GM12878 (cell line): ENCODE results near the gene DCTN5. TPM values are rescaled to one million over a fixed set of nuclear protein-coding genes. Genes with fewer than 3 reads are reported as not detected.

Source experiments
- ATAC-seq: fragments of 200-7000 bp; cut with Tn5 transposase; 3 replicates; pipeline ENCODE4 v1.9.1; 2020; ENCODE audit warnings: mild to moderate bottlenecking, moderate library complexity
- BruUV-seq: library from RNA; stranded (reverse); fragments of 400-500 nt; replicated peaks from 2 replicates; lab custom pipeline; 2021; lab: Mats Ljungman, UMichigan
- CTCF ChIA-PET: fragments of 300-600 bp; sonication (Branson Sonifier 250); formaldehyde crosslinking; extraction: SDS; loops from one replicate; lab custom pipeline; 2021; ENCODE audit warnings: inconsistent platforms; lab: Yijun Ruan, JAX
- POLR2A ChIA-PET: fragments of 350-600 bp; formaldehyde crosslinking; extraction: SDS; loops from one replicate; lab custom pipeline; 2021; ENCODE audit warnings: inconsistent platforms; lab: Charles Lee
- RAD21 ChIA-PET: fragments of 300-600 bp; sonication (Branson Sonifier 250); formaldehyde crosslinking; loops from one replicate; lab custom pipeline; 2023; ENCODE audit warnings: antibody characterized with exemption; ENCODE audit not compliant: unreplicated experiment; lab: Charles Lee
- SMC1A ChIA-PET: fragments of 300-600 bp; sonication (Branson Sonifier 250); formaldehyde crosslinking; loops from one replicate; lab custom pipeline; 2023; ENCODE audit not compliant: unreplicated experiment, uncharacterized antibody; lab: Charles Lee
- DNase-seq: peaks from one replicate; pipeline ENCODE4 v3.0.0-alpha.2; 2011; ENCODE audit warnings: low read depth, low spot score
- FAIRE-seq: peaks from 3 replicates; lab custom pipeline; 2011; peaks lifted over from hg19 to GRCh38; lab: Jason Lieb, UNC
- H2AFZ ChIP-seq: 2 replicates; pipeline ENCODE4 v1.6.0; 2011; ENCODE audit warnings: low read depth, low read length, control low read depth; ENCODE audit not compliant: control insufficient read depth
- H3K27ac ChIP-seq: 2 replicates; pipeline ENCODE4 v1.5.1; 2011; ENCODE audit warnings: control low read depth; ENCODE audit not compliant: control insufficient read depth, insufficient read depth
- H3K27me3 ChIP-seq, 2 experiments: replicated peaks in 1 of 2; 2 replicates each; pipeline versions ENCODE4 v1.6.0 to v1.6.1; 2011; ENCODE audit warnings: low read length in 1 of 2; ENCODE audit not compliant: control insufficient read depth in 2 of 2, insufficient read depth in 2 of 2
- H3K36me3 ChIP-seq, 2 experiments: 2 replicates each; pipeline ENCODE4 v1.5.1; 2011; ENCODE audit warnings: low read length in 1 of 2; ENCODE audit not compliant: control insufficient read depth in 2 of 2, insufficient read depth in 2 of 2
- H3K4me1 ChIP-seq: 2 replicates; pipeline ENCODE4 v1.6.1; 2011; ENCODE audit warnings: mild to moderate bottlenecking, low read length, moderate library complexity, mixed read lengths; ENCODE audit not compliant: control insufficient read depth, insufficient read depth
- H3K4me2 ChIP-seq: 2 replicates; pipeline ENCODE4 v1.6.0; 2011; ENCODE audit warnings: control low read depth; ENCODE audit not compliant: control insufficient read depth, insufficient read depth
- H3K4me3 ChIP-seq: fragments of 200-600 bp; sonication (generic); 2 replicates; pipeline ENCODE4 v1.5.1; 2016
- H3K79me2 ChIP-seq: 2 replicates; pipeline ENCODE4 v1.6.0; 2011; ENCODE audit warnings: low read length; ENCODE audit not compliant: control insufficient read depth, insufficient read depth
- H3K9ac ChIP-seq: 2 replicates; pipeline ENCODE4 v1.8.0; 2011; ENCODE audit warnings: low read length, control low read depth, mixed read lengths; ENCODE audit not compliant: control insufficient read depth, insufficient read depth
- H3K9me3 ChIP-seq: replicated peaks from 3 replicates; pipeline ENCODE4 v1.5.1; 2011; ENCODE audit warnings: mild to moderate bottlenecking, low read length; ENCODE audit not compliant: control insufficient read depth, insufficient read depth
- H4K20me1 ChIP-seq: 2 replicates; pipeline ENCODE4 v1.6.0; 2011; ENCODE audit not compliant: control insufficient read depth, insufficient read depth
- BRCA1 ChIP-seq: IDR thresholded peaks from 2 replicates; pipeline ENCODE4 v1.6.1; 2011; ENCODE audit warnings: low read depth, low read length, improper control_type of control experiment
- CHD2 ChIP-seq: IDR thresholded peaks from 2 replicates; pipeline ENCODE4 v1.6.1; 2011; ENCODE audit warnings: low read depth, low read length, improper control_type of control experiment, borderline replicate concordance
- DPF2 ChIP-seq: fragments of 450-650 bp; IDR thresholded peaks from 2 replicates; pipeline ENCODE4 v1.6.1; 2017; ENCODE audit warnings: mild to moderate bottlenecking
- GATAD2B ChIP-seq: fragments of 450-650 bp; conservative IDR thresholded peaks from 2 replicates; pipeline ENCODE4 v1.6.1; 2017; ENCODE audit warnings: low read depth, mild to moderate bottlenecking, moderate library complexity
- KDM1A ChIP-seq: fragments of 200-600 bp; sonication (generic); IDR thresholded peaks from 2 replicates; pipeline ENCODE4 v1.6.1; 2016; ENCODE audit warnings: borderline replicate concordance
- NFXL1 ChIP-seq: fragments of 450-650 bp; IDR thresholded peaks from 2 replicates; pipeline ENCODE4 v1.6.1; 2017; ENCODE audit warnings: antibody characterized with exemption, mild to moderate bottlenecking, borderline replicate concordance
- NFYA ChIP-seq: IDR thresholded peaks from 2 replicates; pipeline ENCODE4 v1.6.1; 2011; ENCODE audit warnings: low read depth, mild to moderate bottlenecking, low read length, improper control_type of control experiment, borderline replicate concordance
- NR2F1 ChIP-seq: fragments of 450-650 bp; conservative IDR thresholded peaks from 2 replicates; pipeline ENCODE4 v1.6.1; 2017; ENCODE audit warnings: mild to moderate bottlenecking
- TAF1 ChIP-seq: IDR thresholded peaks from 2 replicates; pipeline ENCODE4 v1.6.1; 2011; ENCODE audit warnings: mild to moderate bottlenecking, low read depth, low read length, borderline replicate concordance
- ZNF207 ChIP-seq: fragments of 450-650 bp; IDR thresholded peaks from 2 replicates; pipeline ENCODE4 v1.6.1; 2014; ENCODE audit warnings: antibody characterized with exemption, mild to moderate bottlenecking, borderline replicate concordance
- WGBS: methylation state at CpG from one replicate; pipeline ENCODE4 v1.1.6; 2016; ENCODE audit warnings: low lambda C conversion rate; ENCODE audit not compliant: insufficient replicate concordance, insufficient coverage; ENCODE audit errors: missing lambda C conversion rate; 5-methylcytosine and 5-hydroxymethylcytosine counted together
- in situ Hi-C: fragments of 300-500 bp; cut with MboI; formaldehyde crosslinking; loops from 9 replicates; pipeline ENCODE4 v1.14.3; 2018; ENCODE audit warnings: mixed read lengths
- intact Hi-C: fragments of 100-400 bp; cut with micrococcal nuclease; formaldehyde crosslinking; loops from one replicate; pipeline ENCODE4 v1.14.2; 2022; ENCODE audit not compliant: unreplicated experiment
- polyA plus RNA-seq, 11 experiments: library from polyadenylated mRNA; depleted of rRNA in 4 of 11; unstranded in 6 of 11; stranded (reverse) in 5 of 11; fragments of >200 nt; fragmentation: Nextera tagmentation in 4 of 11; fragmentation: Illumina TruSeq in 1 of 11; extraction: Ambion mirVana in 4 of 11; extraction: Trizol in 1 of 11; gene quantifications; 1 replicate in 1 of 11; 2 replicates in 10 of 11; pipeline versions ENCODE4 v1.2.1 to v1.2.3, GENCODE V29; 2011 to 2016; ENCODE audit warnings: inconsistent platforms in 2 of 11, missing spikeins in 2 of 11, low read depth in 1 of 11
- total RNA-seq, 4 experiments: library from RNA; depleted of rRNA in 3 of 4; stranded (reverse); fragments of >200 nt in 3 of 4; fragmentation: Illumina TruSeq in 1 of 4; extraction: Trizol in 1 of 4; gene quantifications; 2 replicates each; pipeline versions ENCODE4 v1.2.1 to v1.2.3, GENCODE V29; 2013 to 2021
- TF ChIP-seq, protein P1 (sequence below): fragments of 450-650 bp; formaldehyde crosslinking; IDR thresholded peaks from 2 replicates; pipeline ENCODE4 v1.5.0; 2022; ENCODE audit warnings: mild to moderate bottlenecking, missing genetic modification characterization
- TF ChIP-seq, protein P2 (sequence below): fragments of 450-650 bp; IDR thresholded peaks from 2 replicates; pipeline ENCODE4 v1.6.1; 2018; ENCODE audit warnings: mild to moderate bottlenecking, low read depth, moderate library complexity; ENCODE audit not compliant: partially characterized antibody
- TF ChIP-seq, protein P3 (sequence below): IDR thresholded peaks from 2 replicates; pipeline ENCODE4 v1.6.1; 2011; ENCODE audit warnings: borderline replicate concordance, low read depth, mild to moderate bottlenecking, moderate library complexity, mixed read lengths, low read length; ENCODE audit not compliant: insufficient read depth; ENCODE audit errors: extremely low read length
- TF ChIP-seq, protein P4 (sequence below): fragments of 450-650 bp; IDR thresholded peaks from 2 replicates; pipeline ENCODE4 v1.6.1; 2017; ENCODE audit warnings: antibody characterized with exemption, mild to moderate bottlenecking, moderate library complexity

Gene DCTN5
- total and polyA plus RNA-seq, 10 of the 15 experiments (the other 5 are each of a cell fraction or from before 2014, with no cell fraction given) = 49.1 to 153 (median 81.4) TPM

DNA sequence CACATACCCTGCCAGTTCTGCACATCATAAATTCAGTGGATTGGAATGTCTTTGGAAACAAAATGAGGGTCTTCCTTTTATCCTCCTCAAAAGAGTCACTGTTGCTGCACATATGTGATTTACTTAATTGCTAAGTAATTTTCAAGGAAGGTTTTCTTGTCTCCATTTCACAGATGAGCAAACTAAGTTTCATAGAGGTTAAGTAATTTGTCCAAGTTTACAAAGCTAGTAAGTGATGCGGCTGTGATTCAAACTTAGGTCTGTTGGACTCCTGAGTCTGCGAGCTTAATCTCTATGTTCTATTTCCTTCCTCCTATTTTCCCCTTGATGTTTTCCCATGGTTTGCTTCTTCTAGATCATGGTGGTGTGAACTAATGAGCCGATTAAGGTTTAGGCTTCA lies 85.4 kb downstream of the DCTN5 start:
- intact Hi-C loops = loop anchor here (5.0 kb wide), 1 partner anchor 169 kb away; the partner anchor contains the start of genes EARS2 and UBFD1
- Histone ChIP-seq H3K36me3 (no peaks in the 10 kb centered on the region), H4K20me1 (no peaks in the 10 kb centered on the region), H2AFZ (no peak overlapping the region), H3K9me3 (no peaks in the 10 kb centered on the region; the same call in 1 of the 3 replicates), H3K4me2 (no peak overlapping the region), H3K27me3 (no peaks in the 10 kb centered on the region; a peak in 1 of 4 replicates), H3K4me3 (no peak overlapping the region), H3K79me2 (no peaks in the 10 kb centered on the region), H3K4me1 (no peaks in the 10 kb centered on the region), H3K9ac (no peak overlapping the region), H3K27ac (no peak overlapping the region)
- 53% methylated on average over 3 of the region's 3 CpGs for WGBS
- ChIA-PET RAD21 (interaction anchor here (0.7 to 1.9 kb wide), 2 partner anchors 47 to 170 kb away, joined by 3 to 6 read pairs; partner anchors contain the start of genes EARS2 and UBFD1), POLR2A (interaction anchor here (1.1 kb wide), 1 partner anchor 286 kb away, joined by 3 read pairs; no protein-coding TSS in a partner anchor), SMC1A (interaction anchor here (0.8 to 1.1 kb wide), 3 partner anchors 113 to 171 kb away, joined by 3 to 5 read pairs (median 3); no protein-coding TSS in a partner anchor), CTCF (interaction anchor here (0.8 to 1.2 kb wide), 5 partner anchors 9 to 130 kb away, joined by 3 to 4 read pairs (median 3); partner anchors contain the start of genes DCTN5 and PALB2)
- DNase-seq (no peak), FAIRE-seq (no peak), ATAC-seq (no peak)
- BruUV-seq = no TSS peak
- in situ Hi-C loops = no loop called here
- TF ChIP-seq NFYA (no peak), TAF1 (no peak), BRCA1 (no peak), KDM1A (no peak), GATAD2B (no peak), ZNF207 (no peak), NR2F1 (no peak), CHD2 (no peak), NFXL1 (no peak), DPF2 (no peak)
- TF ChIP-seq, protein P1, sequence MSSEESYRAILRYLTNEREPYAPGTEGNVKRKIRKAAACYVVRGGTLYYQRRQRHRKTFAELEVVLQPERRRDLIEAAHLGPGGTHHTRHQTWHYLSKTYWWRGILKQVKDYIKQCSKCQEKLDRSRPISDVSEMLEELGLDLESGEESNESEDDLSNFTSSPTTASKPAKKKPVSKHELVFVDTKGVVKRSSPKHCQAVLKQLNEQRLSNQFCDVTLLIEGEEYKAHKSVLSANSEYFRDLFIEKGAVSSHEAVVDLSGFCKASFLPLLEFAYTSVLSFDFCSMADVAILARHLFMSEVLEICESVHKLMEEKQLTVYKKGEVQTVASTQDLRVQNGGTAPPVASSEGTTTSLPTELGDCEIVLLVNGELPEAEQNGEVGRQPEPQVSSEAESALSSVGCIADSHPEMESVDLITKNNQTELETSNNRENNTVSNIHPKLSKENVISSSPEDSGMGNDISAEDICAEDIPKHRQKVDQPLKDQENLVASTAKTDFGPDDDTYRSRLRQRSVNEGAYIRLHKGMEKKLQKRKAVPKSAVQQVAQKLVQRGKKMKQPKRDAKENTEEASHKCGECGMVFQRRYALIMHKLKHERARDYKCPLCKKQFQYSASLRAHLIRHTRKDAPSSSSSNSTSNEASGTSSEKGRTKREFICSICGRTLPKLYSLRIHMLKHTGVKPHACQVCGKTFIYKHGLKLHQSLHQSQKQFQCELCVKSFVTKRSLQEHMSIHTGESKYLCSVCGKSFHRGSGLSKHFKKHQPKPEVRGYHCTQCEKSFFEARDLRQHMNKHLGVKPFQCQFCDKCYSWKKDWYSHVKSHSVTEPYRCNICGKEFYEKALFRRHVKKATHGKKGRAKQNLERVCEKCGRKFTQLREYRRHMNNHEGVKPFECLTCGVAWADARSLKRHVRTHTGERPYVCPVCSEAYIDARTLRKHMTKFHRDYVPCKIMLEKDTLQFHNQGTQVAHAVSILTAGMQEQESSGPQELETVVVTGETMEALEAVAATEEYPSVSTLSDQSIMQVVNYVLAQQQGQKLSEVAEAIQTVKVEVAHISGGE = no peak
- TF ChIP-seq, protein P2, sequence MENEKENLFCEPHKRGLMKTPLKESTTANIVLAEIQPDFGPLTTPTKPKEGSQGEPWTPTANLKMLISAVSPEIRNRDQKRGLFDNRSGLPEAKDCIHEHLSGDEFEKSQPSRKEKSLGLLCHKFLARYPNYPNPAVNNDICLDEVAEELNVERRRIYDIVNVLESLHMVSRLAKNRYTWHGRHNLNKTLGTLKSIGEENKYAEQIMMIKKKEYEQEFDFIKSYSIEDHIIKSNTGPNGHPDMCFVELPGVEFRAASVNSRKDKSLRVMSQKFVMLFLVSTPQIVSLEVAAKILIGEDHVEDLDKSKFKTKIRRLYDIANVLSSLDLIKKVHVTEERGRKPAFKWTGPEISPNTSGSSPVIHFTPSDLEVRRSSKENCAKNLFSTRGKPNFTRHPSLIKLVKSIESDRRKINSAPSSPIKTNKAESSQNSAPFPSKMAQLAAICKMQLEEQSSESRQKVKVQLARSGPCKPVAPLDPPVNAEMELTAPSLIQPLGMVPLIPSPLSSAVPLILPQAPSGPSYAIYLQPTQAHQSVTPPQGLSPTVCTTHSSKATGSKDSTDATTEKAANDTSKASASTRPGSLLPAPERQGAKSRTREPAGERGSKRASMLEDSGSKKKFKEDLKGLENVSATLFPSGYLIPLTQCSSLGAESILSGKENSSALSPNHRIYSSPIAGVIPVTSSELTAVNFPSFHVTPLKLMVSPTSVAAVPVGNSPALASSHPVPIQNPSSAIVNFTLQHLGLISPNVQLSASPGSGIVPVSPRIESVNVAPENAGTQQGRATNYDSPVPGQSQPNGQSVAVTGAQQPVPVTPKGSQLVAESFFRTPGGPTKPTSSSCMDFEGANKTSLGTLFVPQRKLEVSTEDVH = no peak
- TF ChIP-seq, protein P3, sequence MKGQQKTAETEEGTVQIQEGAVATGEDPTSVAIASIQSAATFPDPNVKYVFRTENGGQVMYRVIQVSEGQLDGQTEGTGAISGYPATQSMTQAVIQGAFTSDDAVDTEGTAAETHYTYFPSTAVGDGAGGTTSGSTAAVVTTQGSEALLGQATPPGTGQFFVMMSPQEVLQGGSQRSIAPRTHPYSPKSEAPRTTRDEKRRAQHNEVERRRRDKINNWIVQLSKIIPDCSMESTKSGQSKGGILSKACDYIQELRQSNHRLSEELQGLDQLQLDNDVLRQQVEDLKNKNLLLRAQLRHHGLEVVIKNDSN = no peak
- TF ChIP-seq, protein P4, sequence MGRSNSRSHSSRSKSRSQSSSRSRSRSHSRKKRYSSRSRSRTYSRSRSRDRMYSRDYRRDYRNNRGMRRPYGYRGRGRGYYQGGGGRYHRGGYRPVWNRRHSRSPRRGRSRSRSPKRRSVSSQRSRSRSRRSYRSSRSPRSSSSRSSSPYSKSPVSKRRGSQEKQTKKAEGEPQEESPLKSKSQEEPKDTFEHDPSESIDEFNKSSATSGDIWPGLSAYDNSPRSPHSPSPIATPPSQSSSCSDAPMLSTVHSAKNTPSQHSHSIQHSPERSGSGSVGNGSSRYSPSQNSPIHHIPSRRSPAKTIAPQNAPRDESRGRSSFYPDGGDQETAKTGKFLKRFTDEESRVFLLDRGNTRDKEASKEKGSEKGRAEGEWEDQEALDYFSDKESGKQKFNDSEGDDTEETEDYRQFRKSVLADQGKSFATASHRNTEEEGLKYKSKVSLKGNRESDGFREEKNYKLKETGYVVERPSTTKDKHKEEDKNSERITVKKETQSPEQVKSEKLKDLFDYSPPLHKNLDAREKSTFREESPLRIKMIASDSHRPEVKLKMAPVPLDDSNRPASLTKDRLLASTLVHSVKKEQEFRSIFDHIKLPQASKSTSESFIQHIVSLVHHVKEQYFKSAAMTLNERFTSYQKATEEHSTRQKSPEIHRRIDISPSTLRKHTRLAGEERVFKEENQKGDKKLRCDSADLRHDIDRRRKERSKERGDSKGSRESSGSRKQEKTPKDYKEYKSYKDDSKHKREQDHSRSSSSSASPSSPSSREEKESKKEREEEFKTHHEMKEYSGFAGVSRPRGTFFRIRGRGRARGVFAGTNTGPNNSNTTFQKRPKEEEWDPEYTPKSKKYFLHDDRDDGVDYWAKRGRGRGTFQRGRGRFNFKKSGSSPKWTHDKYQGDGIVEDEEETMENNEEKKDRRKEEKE = no peak
